ENCODE measurements around the gene CLINT1.

Gene CLINT1

GRCh38 chr5:157749462-157749799 lies 109.5 kb downstream of the CLINT1 start:
- no peak for DNase-seq (ENCODE audit: low read depth, low spot score)
- TF ChIP-seq, protein P1, sequence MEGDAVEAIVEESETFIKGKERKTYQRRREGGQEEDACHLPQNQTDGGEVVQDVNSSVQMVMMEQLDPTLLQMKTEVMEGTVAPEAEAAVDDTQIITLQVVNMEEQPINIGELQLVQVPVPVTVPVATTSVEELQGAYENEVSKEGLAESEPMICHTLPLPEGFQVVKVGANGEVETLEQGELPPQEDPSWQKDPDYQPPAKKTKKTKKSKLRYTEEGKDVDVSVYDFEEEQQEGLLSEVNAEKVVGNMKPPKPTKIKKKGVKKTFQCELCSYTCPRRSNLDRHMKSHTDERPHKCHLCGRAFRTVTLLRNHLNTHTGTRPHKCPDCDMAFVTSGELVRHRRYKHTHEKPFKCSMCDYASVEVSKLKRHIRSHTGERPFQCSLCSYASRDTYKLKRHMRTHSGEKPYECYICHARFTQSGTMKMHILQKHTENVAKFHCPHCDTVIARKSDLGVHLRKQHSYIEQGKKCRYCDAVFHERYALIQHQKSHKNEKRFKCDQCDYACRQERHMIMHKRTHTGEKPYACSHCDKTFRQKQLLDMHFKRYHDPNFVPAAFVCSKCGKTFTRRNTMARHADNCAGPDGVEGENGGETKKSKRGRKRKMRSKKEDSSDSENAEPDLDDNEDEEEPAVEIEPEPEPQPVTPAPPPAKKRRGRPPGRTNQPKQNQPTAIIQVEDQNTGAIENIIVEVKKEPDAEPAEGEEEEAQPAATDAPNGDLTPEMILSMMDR (IDR thresholded peaks at IDR 0.05; ENCODE audit: low read depth, low read length), result no peak
- in situ Hi-C loops (cut with HindIII; ENCODE audit: low sequenced_read_pairs), result no loop called here
- H3K4me3 ChIP-seq (ENCODE audit: low read depth, low read length), result no peak overlapping the region

DNA sequence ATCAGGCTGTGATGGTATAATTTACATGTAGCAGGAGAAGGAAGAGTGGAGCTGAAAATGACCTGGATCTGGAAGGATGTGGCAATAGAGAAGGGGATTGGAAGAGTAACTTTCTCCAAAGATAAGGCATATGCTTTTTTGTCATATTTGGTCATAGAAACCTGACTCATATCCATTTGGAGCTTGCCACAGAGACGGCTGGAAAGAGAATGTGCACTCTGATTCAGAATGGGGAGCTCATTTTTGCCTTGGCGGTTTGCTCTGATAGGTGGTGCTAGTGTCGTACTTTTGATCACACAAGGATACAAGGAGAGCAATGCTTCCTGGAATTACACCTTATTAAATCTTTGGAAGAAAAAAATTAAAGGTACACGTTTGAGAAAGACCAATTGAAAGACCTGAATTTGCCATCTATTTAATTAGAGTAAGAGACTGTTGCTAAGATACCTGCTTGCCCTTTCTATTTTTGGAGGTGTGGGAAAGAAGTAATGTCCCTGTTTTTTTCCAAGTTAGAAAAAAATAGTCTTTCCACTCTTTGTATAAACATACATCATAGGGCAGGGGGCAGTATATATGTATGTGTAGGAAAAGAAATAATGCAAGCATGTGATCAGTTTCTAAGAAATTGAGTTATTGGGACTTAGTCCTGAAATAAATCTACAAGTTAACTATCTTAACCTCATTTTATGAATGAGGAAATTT lies 110.0 kb downstream of the CLINT1 start:
- TF ChIP-seq, protein P1 (IDR thresholded peaks at IDR 0.05; ENCODE audit: low read depth, low read length), result peak; percentile 20
- no peak overlapping the region for H3K4me3 ChIP-seq (ENCODE audit: low read depth, low read length)
- in situ Hi-C loops (cut with HindIII; ENCODE audit: low sequenced_read_pairs), result no loop called here
- DNase-seq (ENCODE audit: low read depth, low spot score), result peak; percentile 77

- in situ Hi-C loops (cut with HindIII; ENCODE audit: low sequenced_read_pairs), result no loop called here
- H3K4me3 ChIP-seq (ENCODE audit: low read depth, low read length), result no peak overlapping the region
- TF ChIP-seq, protein P1 (IDR thresholded peaks at IDR 0.05; ENCODE audit: low read depth, low read length), result no peak
- peak; percentile 18 for DNase-seq (ENCODE audit: low read depth, low spot score)
These were observed 110.9 kb downstream of the CLINT1 start for GRCh38 chr5:157747766-157748700.

DNA sequence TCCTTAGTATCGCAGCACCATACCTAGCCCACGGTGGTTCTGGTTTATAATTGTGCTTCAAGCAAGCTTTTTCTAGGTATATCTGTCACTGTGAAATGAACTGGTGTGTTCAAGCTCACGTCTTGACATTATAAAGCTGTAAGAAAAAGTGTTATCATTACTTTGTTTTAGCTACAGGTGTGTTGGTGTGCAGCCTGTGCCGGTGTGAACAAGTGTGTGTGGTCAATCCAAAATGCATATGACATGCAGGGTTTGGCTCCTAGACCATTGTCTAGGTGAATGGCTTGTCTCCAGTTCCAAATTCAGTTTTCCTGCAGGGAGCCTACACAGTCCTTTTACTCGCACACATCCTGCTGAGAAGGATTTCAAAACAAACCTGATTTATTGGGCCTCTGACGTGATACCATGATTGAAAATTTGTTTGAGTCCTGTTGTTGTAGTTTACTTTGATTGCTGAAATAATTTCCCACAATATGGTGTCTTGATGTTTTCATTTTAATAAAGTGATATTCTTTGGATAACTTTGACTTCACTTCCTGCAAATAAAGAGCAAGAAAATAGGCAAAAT lies 111.7 kb downstream of the CLINT1 start:
- TF ChIP-seq, protein P1 (IDR thresholded peaks at IDR 0.05; ENCODE audit: low read depth, low read length), result no peak
- in situ Hi-C loops (cut with HindIII; ENCODE audit: low sequenced_read_pairs), result no loop called here
- no peak for DNase-seq (ENCODE audit: low read depth, low spot score)
- no peak overlapping the region for H3K4me3 ChIP-seq (ENCODE audit: low read depth, low read length)

DNA sequence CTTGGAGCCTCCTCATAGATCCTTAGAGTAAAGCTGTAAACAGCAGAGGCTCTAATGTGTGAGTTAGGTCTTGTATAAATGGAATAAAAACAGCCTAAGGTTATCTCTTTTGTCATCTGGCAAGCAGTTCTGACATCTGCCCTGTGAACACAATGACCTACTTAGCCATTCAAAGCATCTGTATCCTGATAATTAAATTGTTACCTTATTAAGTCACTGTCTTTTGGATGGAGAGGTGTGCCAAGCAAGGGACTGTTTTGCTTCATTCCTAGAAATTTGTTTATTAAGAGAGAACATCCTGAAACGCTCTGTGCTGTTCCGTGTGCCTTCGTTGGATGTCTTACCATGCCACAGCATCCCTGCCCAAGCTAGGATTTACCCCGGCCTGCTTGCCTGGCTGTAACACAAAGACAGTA lies 113.9 kb downstream of the CLINT1 start:
- in situ Hi-C loops (cut with HindIII; ENCODE audit: low sequenced_read_pairs), result no loop called here
- TF ChIP-seq, protein P1 (IDR thresholded peaks at IDR 0.05; ENCODE audit: low read depth, low read length), result no peak
- H3K4me3 ChIP-seq (ENCODE audit: low read depth, low read length), result no peak overlapping the region
- DNase-seq (ENCODE audit: low read depth, low spot score), result no peak

Measured in astrocyte of the spinal cord (primary cell).